HepG2 (cell line): ENCODE results near the gene HOXC9. TPM values are rescaled to one million over a fixed set of nuclear protein-coding genes. Genes with fewer than 3 reads are reported as not detected.

Experiments used
- ATAC-seq: fragments of 200-7000 bp; cut with Tn5 transposase; 3 replicates; pipeline ENCODE4 v1.9.1; 2020; ENCODE audit warnings: mild to moderate bottlenecking, moderate library complexity
- BruUV-seq: library from RNA; stranded (reverse); fragments of 400-500 nt; replicated peaks from 2 replicates; lab custom pipeline; 2021; lab: Mats Ljungman, UMichigan
- CTCF ChIA-PET: fragments of 300-600 bp; formaldehyde crosslinking; extraction: SDS; loops from one replicate; lab custom pipeline; 2021; ENCODE audit warnings: low total read pairs, inconsistent platforms, low intra/inter-chr PET ratio; lab: Yijun Ruan, JAX
- POLR2A ChIA-PET: fragments of 350-600 bp; sonication (Branson Sonifier 250); formaldehyde crosslinking; loops from one replicate; lab custom pipeline; 2020; ENCODE audit warnings: antibody characterized with exemption, inconsistent platforms; lab: Yijun Ruan, JAX
- DNase-seq: peaks from one replicate; pipeline ENCODE4 v3.0.0-alpha.2; 2015; ENCODE audit warnings: low spot score
- FAIRE-seq: peaks from 3 replicates; lab custom pipeline; 2011; peaks lifted over from hg19 to GRCh38; lab: Jason Lieb, UNC
- H2AFZ ChIP-seq: one replicate; pipeline ENCODE4 v1.6.1; 2011; ENCODE audit warnings: low read length, inconsistent platforms
- H3K27ac ChIP-seq: fragments of 300-600 bp; 3 replicates; pipeline ENCODE4 v1.8.0; 2011; ENCODE audit warnings: mixed run types, mild to moderate bottlenecking, mixed read lengths, low read length, inconsistent platforms; ENCODE audit not compliant: insufficient read depth; ENCODE audit errors: extremely low read length
- H3K27me3 ChIP-seq, 2 experiments: fragments of 200-600 bp in 1 of 2; 2 replicates in 1 of 2; 3 replicates in 1 of 2; pipeline versions ENCODE4 v1.6.0 to v1.8.0; 2011; ENCODE audit warnings: low read length in 2 of 2, mild to moderate bottlenecking in 2 of 2, moderate library complexity in 2 of 2, inconsistent platforms in 1 of 2; ENCODE audit not compliant: insufficient read depth in 2 of 2, control insufficient read depth in 1 of 2
- H3K36me3 ChIP-seq, 2 experiments: fragments of 200-600 bp in 1 of 2; replicated peaks in 1 of 2; 2 replicates in 1 of 2; 3 replicates in 1 of 2; pipeline versions ENCODE4 v1.5.1 to v1.8.0; 2011; ENCODE audit warnings: low read length in 2 of 2, inconsistent platforms in 1 of 2; ENCODE audit not compliant: insufficient read depth in 2 of 2, control insufficient read depth in 1 of 2
- H3K4me1 ChIP-seq: 2 replicates; pipeline ENCODE4 v1.5.1; 2012; ENCODE audit warnings: low read length, inconsistent platforms; ENCODE audit not compliant: insufficient read depth
- H3K4me2 ChIP-seq: 2 replicates; pipeline ENCODE4 v1.6.0; 2011; ENCODE audit warnings: low read depth, low read length, inconsistent platforms
- H3K4me3 ChIP-seq, 3 experiments: fragments of 200-600 bp in 1 of 3; sonication (generic), shearing (Covaris generic) in 1 of 3; replicated peaks in 1 of 3; 2 replicates each; pipeline ENCODE4 v1.5.1; 2011 to 2016; ENCODE audit warnings: low read length in 3 of 3, inconsistent platforms in 2 of 3, low read depth in 2 of 3, mild to moderate bottlenecking in 2 of 3, control low read depth in 1 of 3, mixed read lengths in 1 of 3; ENCODE audit not compliant: insufficient read depth in 1 of 3
- H3K79me2 ChIP-seq: one replicate; pipeline ENCODE4 v1.6.1; 2011; ENCODE audit warnings: low read length, inconsistent platforms; ENCODE audit not compliant: insufficient read depth
- H3K9ac ChIP-seq: 2 replicates; pipeline ENCODE4 v1.6.0; 2011; ENCODE audit warnings: mild to moderate bottlenecking, low read depth, low read length, inconsistent platforms; ENCODE audit not compliant: insufficient read depth
- H3K9me3 ChIP-seq: 2 replicates; pipeline ENCODE4 v1.5.1; 2012; ENCODE audit warnings: mild to moderate bottlenecking, low read length
- H4K20me1 ChIP-seq: 2 replicates; pipeline ENCODE4 v1.6.0; 2011; ENCODE audit warnings: inconsistent platforms, mild to moderate bottlenecking, low read length, moderate library complexity; ENCODE audit not compliant: insufficient read depth
- EZH2 ChIP-seq: conservative IDR thresholded peaks from 2 replicates; pipeline ENCODE4 v1.6.1; 2012; ENCODE audit warnings: mild to moderate bottlenecking, low read depth, low read length, moderate library complexity
- GABPB1 ChIP-seq: IDR thresholded peaks from 2 replicates; pipeline ENCODE4 v1.6.1; 2016; ENCODE audit warnings: mild to moderate bottlenecking, missing genetic modification reagents, moderate library complexity, missing compliant biosample characterization
- GPN1 ChIP-seq: sonication (generic); formaldehyde crosslinking; IDR thresholded peaks from 2 replicates; pipeline ENCODE4 v1.5.1; 2020; ENCODE audit warnings: missing genetic modification reagents, borderline replicate concordance
- MATR3 ChIP-seq: sonication (generic); formaldehyde crosslinking; IDR thresholded peaks from 2 replicates; pipeline ENCODE4 v1.4.0; 2020; ENCODE audit warnings: missing genetic modification reagents
- NR2F2 ChIP-seq: IDR thresholded peaks from 2 replicates; pipeline ENCODE4 v1.6.1; 2012; ENCODE audit warnings: low read depth, inconsistent platforms, borderline replicate concordance
- RARA ChIP-seq: IDR thresholded peaks from 2 replicates; pipeline ENCODE4 v1.6.1; 2016; ENCODE audit warnings: missing genetic modification reagents, missing compliant biosample characterization
- ZNF235 ChIP-seq: sonication (generic); formaldehyde crosslinking; IDR thresholded peaks from 2 replicates; pipeline ENCODE4 v1.8.1; 2023; ENCODE audit warnings: mild to moderate bottlenecking, missing genetic modification reagents, borderline replicate concordance
- ZXDC ChIP-seq: sonication (generic); formaldehyde crosslinking; IDR thresholded peaks from 2 replicates; pipeline ENCODE4 v1.5.0; 2020; ENCODE audit warnings: mild to moderate bottlenecking, missing genetic modification reagents
- WGBS: methylation state at CpG from one replicate; pipeline ENCODE4 v1.1.6; 2017; ENCODE audit warnings: low lambda C conversion rate; 5-methylcytosine and 5-hydroxymethylcytosine counted together
- in situ Hi-C: cut with HindIII; loops from 2 replicates; pipeline ENCODE4 v1.10.0; 2017; ENCODE audit warnings: low pct_unique_long_range_greater_than_20kb; ENCODE audit not compliant: extremely low pct_ligation_motif_present
- intact Hi-C: fragments of 100-400 bp; cut with micrococcal nuclease; formaldehyde crosslinking; loops from one replicate; pipeline ENCODE4 v1.10.0; 2022; ENCODE audit not compliant: unreplicated experiment
- polyA plus RNA-seq, 8 experiments: library from polyadenylated mRNA; depleted of rRNA in 3 of 8; stranded (reverse) in 7 of 8; unstranded in 1 of 8; fragments of >200 nt; fragmentation: Illumina TruSeq in 4 of 8; extraction: Trizol in 4 of 8; gene quantifications; 2 replicates each; pipeline versions ENCODE4 v1.2.1 to v1.2.3, GENCODE V29; 2011 to 2016; ENCODE audit warnings: low read depth in 4 of 8, missing spikeins in 1 of 8, mixed read lengths in 1 of 8; ENCODE audit not compliant: insufficient read depth in 1 of 8
- total RNA-seq, 5 experiments: library from RNA; depleted of rRNA; stranded (reverse); fragments of >200 nt; fragmentation: Illumina TruSeq; extraction: Trizol; gene quantifications; 2 replicates each; pipeline ENCODE4 v1.2.3, GENCODE V29; 2016; ENCODE audit warnings: low read depth in 1 of 5

HOXC9 gene
- total and polyA plus RNA-seq, 2 of the 13 experiments (the other 11 are each of a cell fraction or from before 2014, with no cell fraction given): 0.11 to 1.1 TPM

GRCh38 chr12:53960187-53961024 lies 39.6 kb upstream of the HOXC9 start:
- FAIRE-seq (no peak), ATAC-seq (no peak), DNase-seq (no peak)
- BruUV-seq: no TSS peak
- no peaks in the 10 kb centered on the region for H3K4me1 ChIP-seq
- POLR2A ChIA-PET: no interaction called here
- in situ Hi-C loops (no loop called here), intact Hi-C loops (loop anchor here (1.0 kb wide), 1 partner anchor 193 kb away; no protein-coding TSS in a partner anchor)
- peaks cover 24 to 95% of the 10 kb centered on the region in 2 experiments for H3K27me3 ChIP-seq
- 40% methylated on average over 15 of the region's 39 CpGs for WGBS
- H4K20me1 ChIP-seq: no peaks in the 10 kb centered on the region
- CTCF ChIA-PET: interaction anchor here (2.1 kb wide), 1 partner anchor 192 kb away, joined by 20 read pairs; no protein-coding TSS in a partner anchor
- peak overlapping the region; percentile 49 for H3K4me2 ChIP-seq
- no peak overlapping the region for H3K27ac ChIP-seq
- H3K9ac ChIP-seq: no peak overlapping the region
- TF ChIP-seq ZXDC (CRISPR knock-in tag) (no peak), MATR3 (CRISPR knock-in tag) (no peak), RARA (CRISPR knock-in tag) (no peak), GABPB1 (CRISPR knock-in tag) (no peak), NR2F2 (no peak), GPN1 (no peak), EZH2 (peak; percentile 78; the same call in 1 of the 2 replicates), ZNF235 (no peak)
- H3K4me3 ChIP-seq: peak overlapping the region in 1 of 3 experiments; percentile 55; a peak in 1 of 6 replicates
- H3K36me3 ChIP-seq: no peaks in the 10 kb centered on the region
- no peak overlapping the region for H2AFZ ChIP-seq
- H3K9me3 ChIP-seq: no peaks in the 10 kb centered on the region
- no peaks in the 10 kb centered on the region for H3K79me2 ChIP-seq
